ENCODE measurements around the gene IL15.

DNA sequence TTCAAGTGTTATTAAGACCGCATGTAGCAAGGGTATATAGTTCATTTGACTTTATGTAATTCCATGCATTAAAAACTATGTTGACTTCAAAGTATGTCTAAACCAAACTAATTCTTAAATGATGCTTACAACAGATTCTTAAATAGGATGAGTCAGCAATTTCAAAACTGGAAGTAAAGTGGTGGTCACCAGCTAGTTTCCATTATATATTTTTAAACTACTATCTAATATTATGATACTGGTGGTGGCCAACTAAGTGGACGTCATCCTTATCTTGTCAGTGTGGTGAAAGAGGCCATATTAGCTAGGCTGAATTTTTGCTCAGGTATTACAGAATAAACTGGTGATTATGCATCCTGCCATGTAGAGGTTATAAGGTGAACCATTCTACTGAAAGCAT lies 1.2 kb downstream of the IL15 start:
- no peak for TF ChIP-seq GATA3 (IDR thresholded peaks at IDR 0.05; ENCODE audit: low read depth, low read length)
- TF ChIP-seq GATA2 (IDR thresholded peaks at IDR 0.05; ENCODE audit: low read depth, low read length) = no peak

Data from SH-SY5Y (cell line).